HepG2 (cell line): Measurements from ENCODE around the gene ESAM. TPM values are rescaled to one million over a fixed set of nuclear protein-coding genes. Genes with fewer than 3 reads are reported as not detected.

ENCODE experiments used
- ATAC-seq: fragments of 200-7000 bp; cut with Tn5 transposase; 3 replicates; pipeline ENCODE4 v1.9.1; 2020; ENCODE audit warnings: mild to moderate bottlenecking, moderate library complexity
- BruUV-seq: library from RNA; stranded (reverse); fragments of 400-500 nt; replicated peaks from 2 replicates; lab custom pipeline; 2021; lab: Mats Ljungman, UMichigan
- CTCF ChIA-PET: fragments of 300-600 bp; formaldehyde crosslinking; extraction: SDS; loops from one replicate; lab custom pipeline; 2021; ENCODE audit warnings: low total read pairs, inconsistent platforms, low intra/inter-chr PET ratio; lab: Yijun Ruan, JAX
- POLR2A ChIA-PET: fragments of 350-600 bp; sonication (Branson Sonifier 250); formaldehyde crosslinking; loops from one replicate; lab custom pipeline; 2020; ENCODE audit warnings: antibody characterized with exemption, inconsistent platforms; lab: Yijun Ruan, JAX
- DNase-seq: peaks from one replicate; pipeline ENCODE4 v3.0.0-alpha.2; 2015; ENCODE audit warnings: low spot score
- FAIRE-seq: peaks from 3 replicates; lab custom pipeline; 2011; peaks lifted over from hg19 to GRCh38; lab: Jason Lieb, UNC
- H2AFZ ChIP-seq: one replicate; pipeline ENCODE4 v1.6.1; 2011; ENCODE audit warnings: low read length, inconsistent platforms
- H3K27ac ChIP-seq: fragments of 300-600 bp; 3 replicates; pipeline ENCODE4 v1.8.0; 2011; ENCODE audit warnings: mixed run types, mild to moderate bottlenecking, mixed read lengths, low read length, inconsistent platforms; ENCODE audit not compliant: insufficient read depth; ENCODE audit errors: extremely low read length
- H3K27me3 ChIP-seq, 2 experiments: fragments of 200-600 bp in 1 of 2; 2 replicates in 1 of 2; 3 replicates in 1 of 2; pipeline versions ENCODE4 v1.6.0 to v1.8.0; 2011; ENCODE audit warnings: low read length in 2 of 2, mild to moderate bottlenecking in 2 of 2, moderate library complexity in 2 of 2, inconsistent platforms in 1 of 2; ENCODE audit not compliant: insufficient read depth in 2 of 2, control insufficient read depth in 1 of 2
- H3K36me3 ChIP-seq, 2 experiments: fragments of 200-600 bp in 1 of 2; replicated peaks in 1 of 2; 2 replicates in 1 of 2; 3 replicates in 1 of 2; pipeline versions ENCODE4 v1.5.1 to v1.8.0; 2011; ENCODE audit warnings: low read length in 2 of 2, inconsistent platforms in 1 of 2; ENCODE audit not compliant: insufficient read depth in 2 of 2, control insufficient read depth in 1 of 2
- H3K4me1 ChIP-seq: 2 replicates; pipeline ENCODE4 v1.5.1; 2012; ENCODE audit warnings: low read length, inconsistent platforms; ENCODE audit not compliant: insufficient read depth
- H3K4me2 ChIP-seq: 2 replicates; pipeline ENCODE4 v1.6.0; 2011; ENCODE audit warnings: low read depth, low read length, inconsistent platforms
- H3K4me3 ChIP-seq, 3 experiments: fragments of 200-600 bp in 1 of 3; sonication (generic), shearing (Covaris generic) in 1 of 3; replicated peaks in 1 of 3; 2 replicates each; pipeline ENCODE4 v1.5.1; 2011 to 2016; ENCODE audit warnings: low read length in 3 of 3, inconsistent platforms in 2 of 3, low read depth in 2 of 3, mild to moderate bottlenecking in 2 of 3, control low read depth in 1 of 3, mixed read lengths in 1 of 3; ENCODE audit not compliant: insufficient read depth in 1 of 3
- H3K79me2 ChIP-seq: one replicate; pipeline ENCODE4 v1.6.1; 2011; ENCODE audit warnings: low read length, inconsistent platforms; ENCODE audit not compliant: insufficient read depth
- H3K9ac ChIP-seq: 2 replicates; pipeline ENCODE4 v1.6.0; 2011; ENCODE audit warnings: mild to moderate bottlenecking, low read depth, low read length, inconsistent platforms; ENCODE audit not compliant: insufficient read depth
- H3K9me3 ChIP-seq: 2 replicates; pipeline ENCODE4 v1.5.1; 2012; ENCODE audit warnings: mild to moderate bottlenecking, low read length
- H4K20me1 ChIP-seq: 2 replicates; pipeline ENCODE4 v1.6.0; 2011; ENCODE audit warnings: inconsistent platforms, mild to moderate bottlenecking, low read length, moderate library complexity; ENCODE audit not compliant: insufficient read depth
- CHD2 ChIP-seq: IDR thresholded peaks from 2 replicates; pipeline ENCODE4 v1.6.1; 2011; ENCODE audit warnings: low read depth, low read length, improper control_type of control experiment
- FIP1L1 ChIP-seq: fragments of 200-400 bp; formaldehyde crosslinking; IDR thresholded peaks from 2 replicates; pipeline ENCODE4 v1.6.1; 2018; ENCODE audit warnings: low read depth, mild to moderate bottlenecking, low read length, moderate library complexity, borderline replicate concordance; ENCODE audit not compliant: insufficient read depth
- GPN1 ChIP-seq: sonication (generic); formaldehyde crosslinking; IDR thresholded peaks from 2 replicates; pipeline ENCODE4 v1.5.1; 2020; ENCODE audit warnings: missing genetic modification reagents, borderline replicate concordance
- HDAC6 ChIP-seq: fragments of 200-600 bp; sonication (generic); IDR thresholded peaks from 2 replicates; pipeline ENCODE4 v1.7.0; 2017; ENCODE audit warnings: mild to moderate bottlenecking, antibody characterized with exemption, low read length, low read depth
- KLF12 ChIP-seq: sonication (generic); formaldehyde crosslinking; IDR thresholded peaks from 2 replicates; pipeline ENCODE4 v1.4.0; 2020; ENCODE audit warnings: missing genetic modification reagents, borderline replicate concordance
- MLLT10 ChIP-seq: sonication (generic); formaldehyde crosslinking; IDR thresholded peaks from 2 replicates; pipeline ENCODE4 v1.4.0; 2020; ENCODE audit warnings: missing genetic modification reagents
- NFIB ChIP-seq: sonication (generic); formaldehyde crosslinking; IDR thresholded peaks from 2 replicates; pipeline ENCODE4 v1.9.0; 2021; ENCODE audit warnings: missing genetic modification reagents, mild to moderate bottlenecking, borderline replicate concordance
- PBX3 ChIP-seq: sonication (generic); formaldehyde crosslinking; IDR thresholded peaks from 2 replicates; pipeline ENCODE4 v1.8.1; 2023; ENCODE audit warnings: missing genetic modification reagents, inconsistent platforms, borderline replicate concordance
- RFX1 ChIP-seq: fragments of 450-650 bp; IDR thresholded peaks from 2 replicates; pipeline ENCODE4 v1.6.1; 2017
- TCF7 ChIP-seq: sonication (generic); IDR thresholded peaks from 2 replicates; pipeline ENCODE4 v1.6.1; 2016; ENCODE audit warnings: antibody characterized with exemption, low read depth
- TOE1 ChIP-seq: sonication (generic); formaldehyde crosslinking; IDR thresholded peaks from 2 replicates; pipeline ENCODE4 v1.4.0; 2020; ENCODE audit warnings: mild to moderate bottlenecking, missing genetic modification reagents
- ZBTB20 ChIP-seq: sonication (generic); formaldehyde crosslinking; IDR thresholded peaks from 2 replicates; pipeline ENCODE4 v1.8.1; 2023; ENCODE audit warnings: missing genetic modification reagents, low read depth, mild to moderate bottlenecking, borderline replicate concordance
- ZBTB38 ChIP-seq: sonication (generic); formaldehyde crosslinking; IDR thresholded peaks from 2 replicates; pipeline ENCODE4 v1.5.1; 2020; ENCODE audit warnings: mild to moderate bottlenecking, missing genetic modification reagents
- ZNF225 ChIP-seq: sonication (generic); formaldehyde crosslinking; IDR thresholded peaks from 2 replicates; pipeline ENCODE4 v1.4.0; 2020; ENCODE audit warnings: mild to moderate bottlenecking, missing genetic modification reagents
- ZNF317 ChIP-seq: sonication (generic); formaldehyde crosslinking; IDR thresholded peaks from 2 replicates; pipeline ENCODE4 v1.5.0; 2020; ENCODE audit warnings: mild to moderate bottlenecking, missing genetic modification reagents
- ZNF44 ChIP-seq: sonication (generic); formaldehyde crosslinking; IDR thresholded peaks from 2 replicates; pipeline ENCODE4 v1.5.1; 2020; ENCODE audit warnings: mild to moderate bottlenecking, missing genetic modification reagents
- ZNF546 ChIP-seq: sonication (generic); formaldehyde crosslinking; conservative IDR thresholded peaks from 2 replicates; pipeline ENCODE4 v1.8.1; 2023; ENCODE audit warnings: mild to moderate bottlenecking, missing genetic modification reagents
- ZSCAN20 ChIP-seq: sonication (generic); formaldehyde crosslinking; IDR thresholded peaks from 2 replicates; pipeline ENCODE4 v1.4.0; 2020; ENCODE audit warnings: missing genetic modification reagents, mild to moderate bottlenecking, borderline replicate concordance
- WGBS: methylation state at CpG from one replicate; pipeline ENCODE4 v1.1.6; 2017; ENCODE audit warnings: low lambda C conversion rate; 5-methylcytosine and 5-hydroxymethylcytosine counted together
- in situ Hi-C: cut with HindIII; loops from 2 replicates; pipeline ENCODE4 v1.10.0; 2017; ENCODE audit warnings: low pct_unique_long_range_greater_than_20kb; ENCODE audit not compliant: extremely low pct_ligation_motif_present
- intact Hi-C: fragments of 100-400 bp; cut with micrococcal nuclease; formaldehyde crosslinking; loops from one replicate; pipeline ENCODE4 v1.10.0; 2022; ENCODE audit not compliant: unreplicated experiment
- polyA plus RNA-seq, 8 experiments: library from polyadenylated mRNA; depleted of rRNA in 3 of 8; stranded (reverse) in 7 of 8; unstranded in 1 of 8; fragments of >200 nt; fragmentation: Illumina TruSeq in 4 of 8; extraction: Trizol in 4 of 8; gene quantifications; 2 replicates each; pipeline versions ENCODE4 v1.2.1 to v1.2.3, GENCODE V29; 2011 to 2016; ENCODE audit warnings: low read depth in 4 of 8, missing spikeins in 1 of 8, mixed read lengths in 1 of 8; ENCODE audit not compliant: insufficient read depth in 1 of 8
- total RNA-seq, 5 experiments: library from RNA; depleted of rRNA; stranded (reverse); fragments of >200 nt; fragmentation: Illumina TruSeq; extraction: Trizol; gene quantifications; 2 replicates each; pipeline ENCODE4 v1.2.3, GENCODE V29; 2016; ENCODE audit warnings: low read depth in 1 of 5
- TF ChIP-seq, protein P1 (sequence below): IDR thresholded peaks from 2 replicates; pipeline ENCODE4 v1.6.1; 2016; ENCODE audit warnings: missing biosample characterization, missing genetic modification reagents, low read depth
- TF ChIP-seq, protein P2 (sequence below): sonication (generic); formaldehyde crosslinking; IDR thresholded peaks from 2 replicates; pipeline ENCODE4 v1.5.0; 2020; ENCODE audit warnings: mild to moderate bottlenecking, missing genetic modification reagents

Gene ESAM
- total and polyA plus RNA-seq, 2 of the 13 experiments (the other 11 are each of a cell fraction or from before 2014, with no cell fraction given) = 1.2 to 6.8 TPM

GRCh38 chr11:124719534-124719933 is 42.6 kb downstream of the ESAM start (continued):
- TF ChIP-seq ZBTB20 (CRISPR knock-in tag) (no peak), NFIB (CRISPR knock-in tag) (no peak), KLF12 (no peak), FIP1L1 (no peak), CHD2 (no peak)

DNA sequence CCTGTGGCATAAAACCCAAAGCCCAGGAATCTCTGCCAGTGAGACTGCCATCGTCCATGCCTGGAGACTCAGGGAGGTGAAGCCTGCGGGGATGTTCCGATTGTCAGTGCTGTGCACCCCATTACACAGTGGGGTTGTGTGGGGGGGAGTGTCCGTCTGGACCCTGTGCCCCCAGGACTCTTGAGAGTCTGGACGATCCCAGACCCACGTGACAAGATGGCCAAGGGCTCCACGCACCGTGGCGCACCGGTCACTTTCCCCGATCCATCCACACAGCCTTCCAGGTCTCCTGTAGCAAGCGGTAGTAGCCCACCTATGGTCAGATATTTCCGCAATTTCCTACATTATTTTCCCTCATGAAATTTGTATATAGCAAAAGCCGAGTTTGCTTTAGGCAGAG is 43.3 kb downstream of the ESAM start:
- H3K4me1 ChIP-seq = peaks cover 14% of the 10 kb centered on the region; the same call in 1 of the 2 replicates
- H2AFZ ChIP-seq = no peak overlapping the region
- WGBS = 52% methylated on average over 12 of the region's 14 CpGs
- H4K20me1 ChIP-seq = no peaks in the 10 kb centered on the region
- no peak overlapping the region for H3K27ac ChIP-seq
- CTCF ChIA-PET = no interaction called here
- no peak overlapping the region for H3K9ac ChIP-seq
- H3K9me3 ChIP-seq = no peaks in the 10 kb centered on the region
- peaks cover 3 to 64% of the 10 kb centered on the region in 2 experiments; a peak in 4 of 5 replicates for H3K27me3 ChIP-seq
- H3K4me2 ChIP-seq = peak overlapping the region; percentile 80; the same call in 1 of the 2 replicates
- ATAC-seq (no peak), FAIRE-seq (no peak), DNase-seq (no peak)
- no peaks in the 10 kb centered on the region for H3K79me2 ChIP-seq
- BruUV-seq = no TSS peak
- in situ Hi-C loops (no loop called here), intact Hi-C loops (no loop called here)
- no peaks in the 10 kb centered on the region for H3K36me3 ChIP-seq
- POLR2A ChIA-PET = no interaction called here
- no peak overlapping the region for H3K4me3 ChIP-seq
- TF ChIP-seq MLLT10 (no peak), TOE1 (CRISPR knock-in tag) (no peak), ZNF546 (CRISPR knock-in tag) (no peak), ZNF44 (CRISPR knock-in tag) (no peak), GPN1 (CRISPR knock-in tag) (no peak), ZBTB38 (CRISPR knock-in tag) (no peak), ZNF225 (no peak), RFX1 (no peak), PBX3 (CRISPR knock-in tag) (no peak), ZNF317 (no peak), TCF7 (no peak), HDAC6 (no peak), ZSCAN20 (CRISPR knock-in tag) (no peak)
- TF ChIP-seq, protein P1, sequence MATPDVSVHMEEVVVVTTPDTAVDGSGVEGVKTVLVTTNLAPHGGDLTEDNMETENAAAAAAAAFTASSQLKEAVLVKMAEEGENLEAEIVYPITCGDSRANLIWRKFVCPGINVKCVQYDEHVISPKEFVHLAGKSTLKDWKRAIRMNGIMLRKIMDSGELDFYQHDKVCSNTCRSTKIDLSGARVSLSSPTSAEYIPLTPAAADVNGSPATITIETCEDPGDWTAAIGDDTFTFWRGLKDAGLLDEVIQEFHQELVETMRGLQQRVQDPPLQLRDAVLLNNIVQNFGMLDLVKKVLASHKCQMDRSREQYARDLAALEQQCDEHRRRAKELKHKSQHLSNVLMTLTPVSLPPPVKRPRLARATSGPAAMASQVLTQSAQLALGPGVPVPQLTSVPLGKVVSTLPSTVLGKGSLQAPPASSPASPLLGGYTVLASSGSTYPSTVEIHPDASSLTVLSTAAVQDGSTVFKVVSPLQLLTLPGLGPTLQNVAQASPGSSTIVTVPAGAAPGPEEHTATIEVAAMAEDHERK (CRISPR knock-in tag) = no peak
- TF ChIP-seq, protein P2, sequence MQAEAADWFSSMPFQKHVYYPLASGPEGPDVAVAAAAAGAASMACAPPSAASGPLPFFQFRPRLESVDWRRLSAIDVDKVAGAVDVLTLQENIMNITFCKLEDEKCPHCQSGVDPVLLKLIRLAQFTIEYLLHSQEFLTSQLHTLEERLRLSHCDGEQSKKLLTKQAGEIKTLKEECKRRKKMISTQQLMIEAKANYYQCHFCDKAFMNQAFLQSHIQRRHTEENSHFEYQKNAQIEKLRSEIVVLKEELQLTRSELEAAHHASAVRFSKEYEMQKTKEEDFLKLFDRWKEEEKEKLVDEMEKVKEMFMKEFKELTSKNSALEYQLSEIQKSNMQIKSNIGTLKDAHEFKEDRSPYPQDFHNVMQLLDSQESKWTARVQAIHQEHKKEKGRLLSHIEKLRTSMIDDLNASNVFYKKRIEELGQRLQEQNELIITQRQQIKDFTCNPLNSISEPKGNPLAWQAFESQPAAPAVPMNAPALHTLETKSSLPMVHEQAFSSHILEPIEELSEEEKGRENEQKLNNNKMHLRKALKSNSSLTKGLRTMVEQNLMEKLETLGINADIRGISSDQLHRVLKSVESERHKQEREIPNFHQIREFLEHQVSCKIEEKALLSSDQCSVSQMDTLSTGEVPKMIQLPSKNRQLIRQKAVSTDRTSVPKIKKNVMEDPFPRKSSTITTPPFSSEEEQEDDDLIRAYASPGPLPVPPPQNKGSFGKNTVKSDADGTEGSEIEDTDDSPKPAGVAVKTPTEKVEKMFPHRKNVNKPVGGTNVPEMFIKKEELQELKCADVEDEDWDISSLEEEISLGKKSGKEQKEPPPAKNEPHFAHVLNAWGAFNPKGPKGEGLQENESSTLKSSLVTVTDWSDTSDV = no peak
